Endometrial microvascular endothelial cells (primary cell): ENCODE measurements around the gene NPHP1. TPM values are rescaled to one million over a fixed set of nuclear protein-coding genes. Genes with fewer than 3 reads are reported as not detected.
"Not testable (repeated sequence)": the region's sequence is repeated elsewhere in the genome, so short reads cannot be mapped to it uniquely, and the experiment has no call there.

Source experiments
- in situ Hi-C: cut with HindIII; loops from 2 replicates; pipeline ENCODE4 v1.10.0; 2017; ENCODE audit warnings: low sequenced_read_pairs, low pct_unique_long_range_greater_than_20kb; ENCODE audit errors: inconsistent ontology term
- total RNA-seq: library from RNA; depleted of rRNA; stranded (reverse); fragments of >200 nt; gene quantifications from one replicate; pipeline ENCODE4 v1.2.3, GENCODE V29; 2015; ENCODE audit errors: inconsistent ontology term

Gene NPHP1
- total RNA-seq, 1 donor from 2014 or later, result 1.2 TPM

GRCh38 chr2:110094884-110095534 lies 109.8 kb downstream of the NPHP1 start:
- in situ Hi-C loops, result not testable (repeated sequence)

GRCh38 chr2:110093924-110094323 lies 110.9 kb downstream of the NPHP1 start:
- in situ Hi-C loops, result not testable (repeated sequence)

GRCh38 chr2:110090164-110090563 lies 114.6 kb downstream of the NPHP1 start:
- in situ Hi-C loops, result not testable (repeated sequence)

GRCh38 chr2:110083757-110084156 lies 121.1 kb downstream of the NPHP1 start:
- in situ Hi-C loops, result not testable (repeated sequence)

GRCh38 chr2:110083162-110083561 lies 121.7 kb downstream of the NPHP1 start:
- in situ Hi-C loops, result not testable (repeated sequence)

GRCh38 chr2:110078104-110078503 lies 126.7 kb downstream of the NPHP1 start:
- in situ Hi-C loops, result not testable (repeated sequence)

GRCh38 chr2:110075896-110076295 lies 128.9 kb downstream of the NPHP1 start:
- in situ Hi-C loops, result not testable (repeated sequence)

Other genes starting within 250 kb of the NPHP1 start
- gene MALL, start 89.2 kb downstream of the NPHP1 start, total RNA-seq, result 141 TPM
- 135 TPM for gene MTLN, start 7.5 kb upstream of the NPHP1 start, total RNA-seq